NOMO-1 (cell line): ENCODE measurements around the gene ACTG1.
A peak's percentile ranks its signal among the peaks of the same experiment; 100 is the strongest.

Experiments used
- DNase-seq, 2 experiments: peaks; one replicate each; lab custom pipeline; 2025; ENCODE audit not compliant: unreplicated experiment in 2 of 2; lab: John Stamatoyannopoulos, UW

The ACTG1 gene

GRCh38 chr17:81512562-81513371 is at the start of gene ACTG1:
ACTG1 (minus strand) TSS chr17:81512799; CDS start chr17:81512354, 445 bp downstream.
- DNase-seq = peak; percentile 84 to 93

GRCh38 chr17:81561494-81561885 is 48.9 kb upstream of the ACTG1 start:
- no peak for DNase-seq

GRCh38 chr17:81558941-81559806 is 46.6 kb upstream of the ACTG1 start:
- DNase-seq = peak; percentile 22 to 34

GRCh38 chr17:81558115-81558468 is 45.5 kb upstream of the ACTG1 start:
- DNase-seq = no peak

- no peak for DNase-seq
Observed at GRCh38 chr17:81557276-81558114, 44.9 kb upstream of the ACTG1 start.

- DNase-seq = no peak
Observed at GRCh38 chr17:81556863-81557262, 44.3 kb upstream of the ACTG1 start.

GRCh38 chr17:81556175-81556691 is 43.6 kb upstream of the ACTG1 start:
- DNase-seq = peak; percentile 39 to 53

GRCh38 chr17:81553616-81554181 is 41.1 kb upstream of the ACTG1 start:
- no peak for DNase-seq

GRCh38 chr17:81553018-81553615 is 40.5 kb upstream of the ACTG1 start:
- DNase-seq = peak; percentile 89 to 90

- DNase-seq = peak; percentile 76 to 82
Observed at GRCh38 chr17:81552244-81553017, 39.8 kb upstream of the ACTG1 start, which contains the start of gene FAAP100. FAAP100 (minus strand) TSS chr17:81552353; CDS start chr17:81552330, 23 bp downstream.

- no peak for DNase-seq
Observed at GRCh38 chr17:81551458-81552243, 39.1 kb upstream of the ACTG1 start.

GRCh38 chr17:81550830-81551457 is 38.3 kb upstream of the ACTG1 start:
- no peak for DNase-seq

GRCh38 chr17:81550285-81550684 is 37.7 kb upstream of the ACTG1 start:
- DNase-seq = no peak

GRCh38 chr17:81549826-81550225 is 37.2 kb upstream of the ACTG1 start:
- DNase-seq = no peak

- no peak for DNase-seq
Observed at GRCh38 chr17:81549031-81549557, 36.5 kb upstream of the ACTG1 start.

GRCh38 chr17:81547614-81547982 is 35.0 kb upstream of the ACTG1 start:
- no peak for DNase-seq

GRCh38 chr17:81546906-81547613 is 34.5 kb upstream of the ACTG1 start:
- no peak for DNase-seq
